Liver (tissue), 9 donors: ENCODE measurements around the gene BANP. TPM values are rescaled to one million over a fixed set of nuclear protein-coding genes. Genes with fewer than 3 reads are reported as not detected.

Experiments
- DNase-seq: peaks from one replicate; pipeline ENCODE4 v3.0.0-alpha.2; 2017; ENCODE audit warnings: low spot score
- H3K27ac ChIP-seq, 2 donors: one replicate each; pipeline ENCODE4 v1.7.0; 2013; ENCODE audit warnings: inconsistent platforms in 2 of 2, low read length in 2 of 2, control low read depth in 1 of 2, low read depth in 1 of 2, mild to moderate bottlenecking in 1 of 2
- H3K27me3 ChIP-seq, 4 donors: one replicate each; pipeline versions ENCODE4 v1.6.1 to v1.7.0; 2013; ENCODE audit warnings: low read length in 3 of 4, inconsistent platforms in 1 of 4, mild to moderate bottlenecking in 1 of 4, moderate library complexity in 1 of 4; ENCODE audit not compliant: control insufficient read depth in 4 of 4, insufficient read depth in 4 of 4
- H3K36me3 ChIP-seq, 4 donors: one replicate each; pipeline versions ENCODE4 v1.6.1 to v1.7.0; 2013; ENCODE audit warnings: low read length in 3 of 4, mild to moderate bottlenecking in 3 of 4, low read depth in 1 of 4, moderate library complexity in 1 of 4; ENCODE audit not compliant: control insufficient read depth in 4 of 4, insufficient read depth in 3 of 4
- H3K4me1 ChIP-seq, 4 donors: one replicate each; pipeline versions ENCODE4 v1.6.1 to v1.7.0; 2013; ENCODE audit warnings: low read length in 3 of 4, mild to moderate bottlenecking in 3 of 4, moderate library complexity in 1 of 4; ENCODE audit not compliant: control insufficient read depth in 4 of 4, insufficient read depth in 4 of 4
- H3K4me3 ChIP-seq, 3 donors: one replicate each; pipeline versions ENCODE4 v1.6.1 to v1.7.0; 2013; ENCODE audit warnings: low read length in 3 of 3, control low read depth in 1 of 3, low read depth in 1 of 3, mild to moderate bottlenecking in 1 of 3
- H3K9ac ChIP-seq, 2 donors: one replicate each; pipeline ENCODE4 v1.7.0; 2013; ENCODE audit warnings: low read length in 2 of 2, mild to moderate bottlenecking in 2 of 2, moderate library complexity in 2 of 2, control low read depth in 1 of 2, low read depth in 1 of 2
- H3K9me3 ChIP-seq, 4 donors: one replicate each; pipeline versions ENCODE4 v1.6.1 to v1.7.0; 2013; ENCODE audit warnings: low read length in 3 of 4; ENCODE audit not compliant: control insufficient read depth in 4 of 4
- EGR1 ChIP-seq, 2 donors: IDR thresholded peaks; 2 replicates each; pipeline ENCODE4 v1.6.1; 2016 to 2018; ENCODE audit warnings: antibody characterized with exemption in 2 of 2, low read depth in 2 of 2
- FOXA1 ChIP-seq: IDR thresholded peaks from 2 replicates; pipeline ENCODE4 v1.6.1; 2016; ENCODE audit warnings: antibody characterized with exemption
- FOXA2 ChIP-seq: IDR thresholded peaks from 2 replicates; pipeline ENCODE4 v1.6.1; 2016; ENCODE audit warnings: antibody characterized with exemption
- GABPA ChIP-seq, 2 donors: IDR thresholded peaks in 1 of 2; conservative IDR thresholded peaks in 1 of 2; 2 replicates each; pipeline ENCODE4 v1.6.1; 2016; ENCODE audit warnings: antibody characterized with exemption in 2 of 2, mild to moderate bottlenecking in 1 of 2, moderate library complexity in 1 of 2
- HNF4A ChIP-seq, 2 donors: conservative IDR thresholded peaks; 2 replicates each; pipeline ENCODE4 v1.6.1; 2016; ENCODE audit warnings: antibody characterized with exemption in 2 of 2, mild to moderate bottlenecking in 2 of 2
- HNF4G ChIP-seq: IDR thresholded peaks from 2 replicates; pipeline ENCODE4 v1.6.1; 2016; ENCODE audit warnings: antibody characterized with exemption
- JUND ChIP-seq, 2 donors: IDR thresholded peaks; 2 replicates each; pipeline ENCODE4 v1.6.1; 2016; ENCODE audit warnings: antibody characterized with exemption in 2 of 2
- NR2F2 ChIP-seq: IDR thresholded peaks from 2 replicates; pipeline ENCODE4 v1.6.1; 2016; ENCODE audit warnings: antibody characterized with exemption
- RAD21 ChIP-seq, 2 donors: IDR thresholded peaks; 2 replicates each; pipeline ENCODE4 v1.6.1; 2016; ENCODE audit warnings: antibody characterized with exemption in 2 of 2, mild to moderate bottlenecking in 2 of 2
- RXRA ChIP-seq, 2 donors: IDR thresholded peaks; 2 replicates each; pipeline ENCODE4 v1.6.1; 2017 to 2018; ENCODE audit warnings: antibody characterized with exemption in 2 of 2, mild to moderate bottlenecking in 1 of 2
- SP1 ChIP-seq: IDR thresholded peaks from 2 replicates; pipeline ENCODE4 v1.6.1; 2018; ENCODE audit warnings: antibody characterized with exemption, mild to moderate bottlenecking
- TAF1 ChIP-seq: conservative IDR thresholded peaks from 2 replicates; pipeline ENCODE4 v1.6.1; 2016; ENCODE audit warnings: antibody characterized with exemption, mild to moderate bottlenecking
- YY1 ChIP-seq: IDR thresholded peaks from 2 replicates; pipeline ENCODE4 v1.6.1; 2016; ENCODE audit warnings: antibody characterized with exemption, mild to moderate bottlenecking
- WGBS: extraction: QIAGEN DNeasy Blood & Tissue Kit; methylation state at CpG from one replicate; pipeline ENCODE4 v1.1.7; 2013; 5-methylcytosine and 5-hydroxymethylcytosine counted together
- polyA plus RNA-seq, 2 donors: library from polyadenylated mRNA; stranded (reverse) in 1 of 2; unstranded in 1 of 2; fragments of 200-250 nt in 1 of 2; fragments of >200 nt in 1 of 2; fragmentation: Nextera tagmentation in 1 of 2; extraction: Ambion mirVana in 1 of 2; gene quantifications; one replicate each; pipeline versions ENCODE4 v1.2.1 to v1.2.3, GENCODE V29; 2013 to 2015
- total RNA-seq, 2 donors: library from RNA; depleted of rRNA; stranded (reverse); fragments of >200 nt; gene quantifications; one replicate each; pipeline ENCODE4 v1.2.3, GENCODE V29; 2014
- TF ChIP-seq, protein P1 (sequence below): IDR thresholded peaks from 2 replicates; pipeline ENCODE4 v1.6.1; 2016; ENCODE audit warnings: antibody characterized with exemption
- TF ChIP-seq, protein P2 (sequence below): IDR thresholded peaks from 2 replicates; pipeline ENCODE4 v1.6.1; 2016; ENCODE audit warnings: antibody characterized with exemption
- TF ChIP-seq, protein P3 (sequence below): fragments of 150-350 bp; IDR thresholded peaks from 2 replicates; pipeline ENCODE4 v1.5.1; 2017; ENCODE audit warnings: improper control_type of control experiment, low read depth, low read length; ENCODE audit not compliant: missing input control
- TF ChIP-seq, protein P4 (sequence below): IDR thresholded peaks from 2 replicates; pipeline ENCODE4 v1.6.1; 2016; ENCODE audit warnings: antibody characterized with exemption, mild to moderate bottlenecking
- TF ChIP-seq, protein P5 (sequence below): IDR thresholded peaks from 2 replicates; pipeline ENCODE4 v1.6.1; 2016; ENCODE audit warnings: antibody characterized with exemption
- donor health status: healthy.
- donor health status: healthy.
- donor health status: healthy.
- donor health status: healthy.
- donor health status: healthy.

The BANP gene
- total and polyA plus RNA-seq, 4 donors = 4.9 to 20.7 (median 13.7) TPM

DNA sequence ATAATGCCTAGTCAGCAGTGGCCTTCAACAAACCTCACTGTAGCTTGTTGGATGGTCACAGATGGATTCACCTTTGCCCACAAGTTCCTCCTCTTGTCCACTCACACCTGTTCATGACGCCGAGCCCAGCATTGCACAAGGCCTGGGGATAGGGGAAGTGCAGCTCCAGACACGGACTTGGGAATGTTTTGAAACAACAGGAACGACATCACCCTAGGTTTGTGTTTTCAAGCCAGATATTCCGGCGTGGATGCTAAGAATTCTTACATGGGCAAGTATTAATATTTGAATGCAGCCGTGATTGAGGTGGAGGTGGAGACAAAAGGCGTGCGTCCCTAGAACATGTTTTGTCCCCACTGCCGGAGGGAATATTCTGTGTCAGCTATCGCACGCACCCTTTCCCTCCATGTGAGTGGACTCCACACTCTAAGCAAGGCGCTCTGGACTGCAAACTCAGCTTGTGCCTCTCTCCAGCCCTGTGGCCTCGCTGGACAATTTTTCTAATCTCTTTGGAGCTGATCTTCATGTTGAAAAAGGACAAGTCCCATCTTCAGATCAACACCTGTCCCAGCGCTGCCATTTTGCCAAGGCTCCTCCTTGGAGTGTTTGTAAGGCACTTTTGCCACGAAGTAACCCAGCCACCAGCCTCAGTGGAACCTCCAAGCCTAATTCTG lies 2.0 kb upstream of the BANP start:
- Histone ChIP-seq H3K4me3 (peak overlapping the region; percentile 43 to 76 (median 44)), H3K36me3 (no peaks in the 10 kb centered on the region), H3K27me3 (no peaks in the 10 kb centered on the region), H3K9ac (peak overlapping the region in 1 of 2 donors; percentile 84), H3K9me3 (no peaks in the 10 kb centered on the region), H3K27ac (peak overlapping the region; percentile 97 to 99), H3K4me1 (peaks cover 0 to 32% (median 23%) of the 10 kb centered on the region in 4 donors)
- WGBS = 45% methylated on average over 16 of the region's 16 CpGs
- peak; percentile 89 for TF ChIP-seq SP1
- peak; percentile 77 for TF ChIP-seq YY1
- TF ChIP-seq TAF1 = no peak
- TF ChIP-seq, protein P1, sequence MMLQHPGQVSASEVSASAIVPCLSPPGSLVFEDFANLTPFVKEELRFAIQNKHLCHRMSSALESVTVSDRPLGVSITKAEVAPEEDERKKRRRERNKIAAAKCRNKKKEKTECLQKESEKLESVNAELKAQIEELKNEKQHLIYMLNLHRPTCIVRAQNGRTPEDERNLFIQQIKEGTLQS = no peak
- TF ChIP-seq RXRA (IDR thresholded peaks at IDR 0.05) = peak; percentile 67 to 94
- TF ChIP-seq, protein P2, sequence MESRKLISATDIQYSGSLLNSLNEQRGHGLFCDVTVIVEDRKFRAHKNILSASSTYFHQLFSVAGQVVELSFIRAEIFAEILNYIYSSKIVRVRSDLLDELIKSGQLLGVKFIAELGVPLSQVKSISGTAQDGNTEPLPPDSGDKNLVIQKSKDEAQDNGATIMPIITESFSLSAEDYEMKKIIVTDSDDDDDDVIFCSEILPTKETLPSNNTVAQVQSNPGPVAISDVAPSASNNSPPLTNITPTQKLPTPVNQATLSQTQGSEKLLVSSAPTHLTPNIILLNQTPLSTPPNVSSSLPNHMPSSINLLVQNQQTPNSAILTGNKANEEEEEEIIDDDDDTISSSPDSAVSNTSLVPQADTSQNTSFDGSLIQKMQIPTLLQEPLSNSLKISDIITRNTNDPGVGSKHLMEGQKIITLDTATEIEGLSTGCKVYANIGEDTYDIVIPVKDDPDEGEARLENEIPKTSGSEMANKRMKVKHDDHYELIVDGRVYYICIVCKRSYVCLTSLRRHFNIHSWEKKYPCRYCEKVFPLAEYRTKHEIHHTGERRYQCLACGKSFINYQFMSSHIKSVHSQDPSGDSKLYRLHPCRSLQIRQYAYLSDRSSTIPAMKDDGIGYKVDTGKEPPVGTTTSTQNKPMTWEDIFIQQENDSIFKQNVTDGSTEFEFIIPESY = peak; percentile 82
- TF ChIP-seq FOXA2 = peak; percentile 51
- TF ChIP-seq FOXA1 = peak; percentile 49
- TF ChIP-seq, protein P3, sequence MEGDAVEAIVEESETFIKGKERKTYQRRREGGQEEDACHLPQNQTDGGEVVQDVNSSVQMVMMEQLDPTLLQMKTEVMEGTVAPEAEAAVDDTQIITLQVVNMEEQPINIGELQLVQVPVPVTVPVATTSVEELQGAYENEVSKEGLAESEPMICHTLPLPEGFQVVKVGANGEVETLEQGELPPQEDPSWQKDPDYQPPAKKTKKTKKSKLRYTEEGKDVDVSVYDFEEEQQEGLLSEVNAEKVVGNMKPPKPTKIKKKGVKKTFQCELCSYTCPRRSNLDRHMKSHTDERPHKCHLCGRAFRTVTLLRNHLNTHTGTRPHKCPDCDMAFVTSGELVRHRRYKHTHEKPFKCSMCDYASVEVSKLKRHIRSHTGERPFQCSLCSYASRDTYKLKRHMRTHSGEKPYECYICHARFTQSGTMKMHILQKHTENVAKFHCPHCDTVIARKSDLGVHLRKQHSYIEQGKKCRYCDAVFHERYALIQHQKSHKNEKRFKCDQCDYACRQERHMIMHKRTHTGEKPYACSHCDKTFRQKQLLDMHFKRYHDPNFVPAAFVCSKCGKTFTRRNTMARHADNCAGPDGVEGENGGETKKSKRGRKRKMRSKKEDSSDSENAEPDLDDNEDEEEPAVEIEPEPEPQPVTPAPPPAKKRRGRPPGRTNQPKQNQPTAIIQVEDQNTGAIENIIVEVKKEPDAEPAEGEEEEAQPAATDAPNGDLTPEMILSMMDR = no peak
- TF ChIP-seq NR2F2 = no peak
- TF ChIP-seq, protein P4, sequence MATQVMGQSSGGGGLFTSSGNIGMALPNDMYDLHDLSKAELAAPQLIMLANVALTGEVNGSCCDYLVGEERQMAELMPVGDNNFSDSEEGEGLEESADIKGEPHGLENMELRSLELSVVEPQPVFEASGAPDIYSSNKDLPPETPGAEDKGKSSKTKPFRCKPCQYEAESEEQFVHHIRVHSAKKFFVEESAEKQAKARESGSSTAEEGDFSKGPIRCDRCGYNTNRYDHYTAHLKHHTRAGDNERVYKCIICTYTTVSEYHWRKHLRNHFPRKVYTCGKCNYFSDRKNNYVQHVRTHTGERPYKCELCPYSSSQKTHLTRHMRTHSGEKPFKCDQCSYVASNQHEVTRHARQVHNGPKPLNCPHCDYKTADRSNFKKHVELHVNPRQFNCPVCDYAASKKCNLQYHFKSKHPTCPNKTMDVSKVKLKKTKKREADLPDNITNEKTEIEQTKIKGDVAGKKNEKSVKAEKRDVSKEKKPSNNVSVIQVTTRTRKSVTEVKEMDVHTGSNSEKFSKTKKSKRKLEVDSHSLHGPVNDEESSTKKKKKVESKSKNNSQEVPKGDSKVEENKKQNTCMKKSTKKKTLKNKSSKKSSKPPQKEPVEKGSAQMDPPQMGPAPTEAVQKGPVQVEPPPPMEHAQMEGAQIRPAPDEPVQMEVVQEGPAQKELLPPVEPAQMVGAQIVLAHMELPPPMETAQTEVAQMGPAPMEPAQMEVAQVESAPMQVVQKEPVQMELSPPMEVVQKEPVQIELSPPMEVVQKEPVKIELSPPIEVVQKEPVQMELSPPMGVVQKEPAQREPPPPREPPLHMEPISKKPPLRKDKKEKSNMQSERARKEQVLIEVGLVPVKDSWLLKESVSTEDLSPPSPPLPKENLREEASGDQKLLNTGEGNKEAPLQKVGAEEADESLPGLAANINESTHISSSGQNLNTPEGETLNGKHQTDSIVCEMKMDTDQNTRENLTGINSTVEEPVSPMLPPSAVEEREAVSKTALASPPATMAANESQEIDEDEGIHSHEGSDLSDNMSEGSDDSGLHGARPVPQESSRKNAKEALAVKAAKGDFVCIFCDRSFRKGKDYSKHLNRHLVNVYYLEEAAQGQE = peak; percentile 89
- peak in 1 of 2 donors; percentile 32 for TF ChIP-seq EGR1 (IDR thresholded peaks at IDR 0.05; ENCODE audit: low read depth in 2 of 2)
- peak; percentile 86 to 92 for TF ChIP-seq HNF4A (conservative IDR thresholded peaks at IDR 0.05)
- TF ChIP-seq HNF4G = peak; percentile 47
- TF ChIP-seq, protein P5, sequence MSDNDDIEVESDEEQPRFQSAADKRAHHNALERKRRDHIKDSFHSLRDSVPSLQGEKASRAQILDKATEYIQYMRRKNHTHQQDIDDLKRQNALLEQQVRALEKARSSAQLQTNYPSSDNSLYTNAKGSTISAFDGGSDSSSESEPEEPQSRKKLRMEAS = peak; percentile 78
- peak in 1 of 2 donors; percentile 73 for TF ChIP-seq JUND (IDR thresholded peaks at IDR 0.05)
- peak; percentile 38 to 43 for TF ChIP-seq RAD21 (IDR thresholded peaks at IDR 0.05)
- peak in 1 of 2 donors; percentile 53 for TF ChIP-seq GABPA (IDR thresholded peaks at IDR 0.05 in 1 of 2, conservative IDR thresholded peaks at IDR 0.05 in 1 of 2)
- DNase-seq = peak; percentile 55
